Gastrocnemius medialis (tissue), 4 donors: ENCODE results near the gene NOS1AP.

Experiments
- POLR2A ChIP-seq, 2 donors: fragments of 450-650 bp; IDR thresholded peaks; one replicate each; pipeline ENCODE4 v1.6.1; 2017; ENCODE audit warnings: antibody characterized with exemption in 2 of 2, mild to moderate bottlenecking in 2 of 2, moderate library complexity in 2 of 2
- TF ChIP-seq, protein P1 (sequence below), 5 experiments: fragments of 450-650 bp in 3 of 5; fragments of 200-600 bp in 2 of 5; sonication (generic) in 2 of 5; IDR thresholded peaks in 4 of 5; conservative IDR thresholded peaks in 1 of 5; 1 replicate in 4 of 5; 2 replicates in 1 of 5; pipeline ENCODE4 v1.5.1; 2016 to 2019; ENCODE audit warnings: antibody characterized with exemption in 5 of 5, mild to moderate bottlenecking in 3 of 5, moderate library complexity in 3 of 5

DNA sequence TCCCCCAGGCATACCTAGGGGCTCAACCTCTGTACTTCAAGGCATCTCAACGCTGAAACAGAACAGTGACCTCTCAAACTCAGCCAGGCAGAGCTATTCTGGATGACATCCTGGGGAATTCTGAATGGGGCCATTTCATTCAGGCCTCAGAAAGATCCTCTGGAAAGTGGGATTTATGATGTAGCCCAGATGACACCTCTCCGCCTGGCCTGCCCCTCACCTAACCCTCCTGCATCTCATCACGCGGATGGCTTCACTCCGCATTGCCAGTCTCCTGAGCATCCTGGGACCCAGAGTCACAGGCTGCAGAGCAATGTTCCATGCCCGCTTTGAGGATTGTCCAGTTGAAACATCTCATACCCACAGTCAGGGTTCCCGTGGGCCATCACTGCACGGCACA is 306.0 kb downstream of the NOS1AP start:
- TF ChIP-seq, protein P1, sequence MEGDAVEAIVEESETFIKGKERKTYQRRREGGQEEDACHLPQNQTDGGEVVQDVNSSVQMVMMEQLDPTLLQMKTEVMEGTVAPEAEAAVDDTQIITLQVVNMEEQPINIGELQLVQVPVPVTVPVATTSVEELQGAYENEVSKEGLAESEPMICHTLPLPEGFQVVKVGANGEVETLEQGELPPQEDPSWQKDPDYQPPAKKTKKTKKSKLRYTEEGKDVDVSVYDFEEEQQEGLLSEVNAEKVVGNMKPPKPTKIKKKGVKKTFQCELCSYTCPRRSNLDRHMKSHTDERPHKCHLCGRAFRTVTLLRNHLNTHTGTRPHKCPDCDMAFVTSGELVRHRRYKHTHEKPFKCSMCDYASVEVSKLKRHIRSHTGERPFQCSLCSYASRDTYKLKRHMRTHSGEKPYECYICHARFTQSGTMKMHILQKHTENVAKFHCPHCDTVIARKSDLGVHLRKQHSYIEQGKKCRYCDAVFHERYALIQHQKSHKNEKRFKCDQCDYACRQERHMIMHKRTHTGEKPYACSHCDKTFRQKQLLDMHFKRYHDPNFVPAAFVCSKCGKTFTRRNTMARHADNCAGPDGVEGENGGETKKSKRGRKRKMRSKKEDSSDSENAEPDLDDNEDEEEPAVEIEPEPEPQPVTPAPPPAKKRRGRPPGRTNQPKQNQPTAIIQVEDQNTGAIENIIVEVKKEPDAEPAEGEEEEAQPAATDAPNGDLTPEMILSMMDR (IDR thresholded peaks at IDR 0.05 in 4 of 5, conservative IDR thresholded peaks at IDR 0.05 in 1 of 5) = no peak
- no peak for TF ChIP-seq POLR2A (IDR thresholded peaks at IDR 0.05)
